Epithelial cell of esophagus (primary cell): ENCODE results near the gene SELE.
A peak's percentile ranks its signal among the peaks of the same experiment; 100 is the strongest.

ENCODE experiments used
- DNase-seq: peaks from one replicate; pipeline ENCODE4 v3.0.0; 2010; ENCODE audit warnings: low read depth
- H3K4me3 ChIP-seq: 2 replicates; pipeline ENCODE4 v1.5.1; 2011; ENCODE audit warnings: mild to moderate bottlenecking, low read length, control low read depth
- CTCF ChIP-seq: IDR thresholded peaks from 2 replicates; pipeline ENCODE4 v1.5.1; 2011; ENCODE audit warnings: low read depth, mild to moderate bottlenecking, low read length, control low read depth, inconsistent platforms; ENCODE audit not compliant: insufficient read depth; ENCODE audit errors: missing control alignments

Gene SELE

DNA sequence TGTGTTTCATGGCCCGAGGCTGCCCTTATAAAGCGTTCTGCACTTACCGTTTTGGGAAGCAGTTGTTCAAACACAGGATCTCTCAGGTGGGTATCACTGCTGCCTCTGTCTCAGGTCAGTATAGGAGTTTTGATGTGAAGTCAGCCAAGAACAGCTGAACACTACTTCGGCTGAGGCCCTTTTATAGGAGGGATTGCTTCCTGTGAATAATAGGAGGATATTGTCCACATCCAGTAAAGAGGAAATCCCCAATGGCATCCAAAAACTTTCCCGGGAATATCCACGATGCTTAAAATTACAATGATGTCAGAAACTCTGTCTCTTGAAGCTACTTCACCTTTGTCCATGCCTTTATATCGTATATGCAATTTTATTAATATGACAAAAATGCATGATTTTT, at the start of gene SELE:
SELE (minus strand) TSS at position 156 of the 400 bp plus-strand sequence. CDS start 467 bp downstream, outside the sequence.
- no peak for TF ChIP-seq CTCF
- no peak within 1 kb of the TSS for H3K4me3 ChIP-seq
- DNase-seq: no peak

GRCh38 chr1:169782596-169782995, 48.7 kb upstream of the SELE start:
- H3K4me3 ChIP-seq: no peak overlapping the region
- no peak for TF ChIP-seq CTCF
- no peak for DNase-seq

GRCh38 chr1:169779970-169780369, 46.1 kb upstream of the SELE start:
- peak; percentile 31 for DNase-seq
- H3K4me3 ChIP-seq: no peak overlapping the region
- no peak for TF ChIP-seq CTCF

- DNase-seq: no peak
- no peak overlapping the region for H3K4me3 ChIP-seq
- TF ChIP-seq CTCF: no peak
These were observed 45.3 kb upstream of the SELE start for GRCh38 chr1:169779150-169779549.

DNA sequence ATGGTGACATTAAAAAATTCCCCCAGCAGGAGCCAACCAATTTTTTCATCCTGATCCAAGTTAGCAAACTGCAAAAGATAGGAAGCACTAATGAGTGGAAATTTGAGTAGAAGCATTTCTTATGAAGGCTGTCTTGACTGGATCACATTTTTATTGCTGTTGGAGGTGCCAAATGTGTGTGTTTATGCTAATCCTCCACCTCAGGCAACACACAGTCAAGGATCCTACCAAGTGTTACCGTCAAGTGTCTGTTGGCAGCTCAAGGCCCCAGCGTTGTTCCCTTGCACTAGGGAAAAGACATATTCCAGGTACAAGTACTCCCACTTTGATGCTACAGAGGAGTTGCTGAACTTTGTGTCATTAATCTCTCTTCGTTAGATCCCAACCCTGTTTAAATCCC, 42.6 kb upstream of the SELE start:
- no peak overlapping the region for H3K4me3 ChIP-seq
- TF ChIP-seq CTCF: no peak

GRCh38 chr1:169768161-169768560, 34.3 kb upstream of the SELE start:
- no peak for TF ChIP-seq CTCF
- H3K4me3 ChIP-seq: no peak overlapping the region
- DNase-seq: no peak

More for the DNA sequence above, 42.6 kb upstream of the SELE start:
- no peak for DNase-seq

DNA sequence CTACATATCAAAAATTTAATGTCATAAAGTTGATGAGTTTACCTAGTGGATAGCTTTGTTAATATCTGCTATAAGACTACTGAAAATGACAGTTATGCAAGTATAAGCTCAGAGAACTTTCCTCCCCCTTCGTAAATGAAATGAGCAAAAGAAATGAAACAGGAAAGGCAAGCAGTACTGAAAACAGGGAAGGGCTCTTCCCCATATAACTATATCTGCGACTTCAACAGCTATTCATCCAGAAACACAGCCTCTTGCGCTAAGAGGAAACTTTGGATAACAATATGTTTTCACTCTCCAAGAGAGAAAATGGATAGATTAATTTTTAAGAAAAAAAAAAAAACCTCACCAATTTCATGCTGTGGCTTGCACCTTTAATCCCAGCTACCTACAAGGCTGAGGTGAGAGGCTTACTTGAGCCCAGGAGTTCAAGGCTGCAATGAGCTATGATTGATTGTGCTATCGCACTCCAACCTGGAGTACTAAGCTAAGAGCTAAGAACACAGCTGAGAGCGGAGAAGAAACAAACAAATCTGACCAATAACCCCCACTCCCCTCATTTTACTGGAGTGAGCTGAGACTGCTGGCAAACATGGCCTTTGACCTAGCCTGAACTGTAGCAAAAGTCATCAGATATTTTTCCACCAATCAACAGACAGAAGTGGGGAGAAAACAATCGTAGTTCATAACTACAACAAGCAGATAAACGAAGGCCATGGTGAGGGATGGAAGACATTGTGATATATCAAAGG, 31.9 kb upstream of the SELE start:
- no peak for DNase-seq
- TF ChIP-seq CTCF: no peak
- H3K4me3 ChIP-seq: no peak overlapping the region
